CD4-positive, alpha-beta T cell treated with Interleukin-21 for 1 hour (primary cell): ENCODE data around the gene CUL3.
"Not testable (repeated sequence)": the region's sequence is repeated elsewhere in the genome, so short reads cannot be mapped to it uniquely, and the experiment has no call there.

Source experiments
- DNase-seq: peaks from one replicate; pipeline ENCODE4 v3.0.0-alpha.2; 2020

CUL3 gene

GRCh38 chr2:224585211-224586088 lies at the start of gene CUL3:
Gene CUL3, minus strand, starts transcription at chr2:224585363. Its CDS starts 354 bp downstream, at chr2:224585009.
- DNase-seq = peak; percentile 99

- no peak for DNase-seq
These were observed 45.7 kb upstream of the CUL3 start for GRCh38 chr2:224630659-224631550.

- DNase-seq = no peak
These were observed 43.3 kb upstream of the CUL3 start for GRCh38 chr2:224628416-224628815.

- no peak for DNase-seq
These were observed 41.6 kb upstream of the CUL3 start for GRCh38 chr2:224626735-224627134.

- no peak for DNase-seq
These were observed 28.6 kb upstream of the CUL3 start for GRCh38 chr2:224613543-224614286.

- no peak for DNase-seq
These were observed 27.4 kb upstream of the CUL3 start for GRCh38 chr2:224612578-224612977.

- DNase-seq = no peak
These were observed 26.8 kb upstream of the CUL3 start for GRCh38 chr2:224611938-224612337.

- DNase-seq = no peak
These were observed 22.9 kb upstream of the CUL3 start for GRCh38 chr2:224608104-224608503.

- not testable (repeated sequence) for DNase-seq
These were observed 18.8 kb upstream of the CUL3 start for GRCh38 chr2:224603746-224604500.

- not testable (repeated sequence) for DNase-seq
These were observed 17.7 kb upstream of the CUL3 start for GRCh38 chr2:224602778-224603375.

- DNase-seq = no peak
These were observed 16.8 kb upstream of the CUL3 start for GRCh38 chr2:224601923-224602322.

GRCh38 chr2:224598678-224599077 lies 13.5 kb upstream of the CUL3 start:
- DNase-seq = no peak

- DNase-seq = no peak
These were observed 11.1 kb upstream of the CUL3 start for GRCh38 chr2:224596289-224596688.

GRCh38 chr2:224595518-224595917 lies 10.4 kb upstream of the CUL3 start:
- no peak for DNase-seq

GRCh38 chr2:224594840-224595239 lies 9.7 kb upstream of the CUL3 start:
- no peak for DNase-seq

GRCh38 chr2:224591220-224591619 lies 6.1 kb upstream of the CUL3 start:
- no peak for DNase-seq

- no peak for DNase-seq
These were observed 1.0 kb upstream of the CUL3 start for GRCh38 chr2:224586127-224586695.

- DNase-seq = peak; percentile 68
These were observed 365 bp downstream of the CUL3 start for GRCh38 chr2:224584785-224585210.

- DNase-seq = peak; percentile 28
These were observed 915 bp downstream of the CUL3 start for GRCh38 chr2:224584111-224584784.

- not testable (repeated sequence) for DNase-seq
These were observed 2.1 kb downstream of the CUL3 start for GRCh38 chr2:224583033-224583432.

- DNase-seq = no peak
These were observed 4.9 kb downstream of the CUL3 start for GRCh38 chr2:224580248-224580647.
